Skin of body (tissue), 2 donors: ENCODE results near the gene ARHGEF5. TPM values are rescaled to one million over a fixed set of nuclear protein-coding genes. Genes with fewer than 3 reads are reported as not detected.
"Not testable (repeated sequence)": the region's sequence is repeated elsewhere in the genome, so short reads cannot be mapped to it uniquely, and the experiment has no call there.

ENCODE experiments used
- DNase-seq: peaks from one replicate; lab custom pipeline; 2025; lab: John Stamatoyannopoulos, UW
- total RNA-seq: library from RNA; depleted of rRNA; stranded (reverse); fragments of >200 nt; gene quantifications from one replicate; pipeline ENCODE4 v1.2.3, GENCODE V29; 2014

The ARHGEF5 gene
- total RNA-seq, 1 donor from 2014 or later = 14.3 TPM

DNA sequence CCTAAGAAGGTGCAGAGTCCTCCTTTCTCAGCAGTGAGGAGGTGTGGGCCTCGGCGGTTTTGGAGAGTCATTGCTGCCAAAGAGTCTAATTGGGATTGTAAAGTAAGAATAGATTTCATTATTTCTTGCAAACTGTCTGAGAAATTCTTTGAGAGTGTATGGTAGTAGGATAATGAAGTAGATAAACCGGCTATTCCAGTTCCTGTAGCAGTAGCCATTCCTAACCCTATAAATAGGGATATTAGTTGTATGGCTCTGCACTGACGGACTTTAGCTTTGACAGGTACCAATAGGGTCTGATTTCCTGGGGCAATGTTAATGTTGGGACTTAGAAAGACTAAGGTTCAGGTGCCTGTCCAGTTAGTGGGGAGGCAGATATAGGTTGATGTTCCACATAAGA, 63.7 kb downstream of the ARHGEF5 start:
- DNase-seq = not testable (repeated sequence)

DNA sequence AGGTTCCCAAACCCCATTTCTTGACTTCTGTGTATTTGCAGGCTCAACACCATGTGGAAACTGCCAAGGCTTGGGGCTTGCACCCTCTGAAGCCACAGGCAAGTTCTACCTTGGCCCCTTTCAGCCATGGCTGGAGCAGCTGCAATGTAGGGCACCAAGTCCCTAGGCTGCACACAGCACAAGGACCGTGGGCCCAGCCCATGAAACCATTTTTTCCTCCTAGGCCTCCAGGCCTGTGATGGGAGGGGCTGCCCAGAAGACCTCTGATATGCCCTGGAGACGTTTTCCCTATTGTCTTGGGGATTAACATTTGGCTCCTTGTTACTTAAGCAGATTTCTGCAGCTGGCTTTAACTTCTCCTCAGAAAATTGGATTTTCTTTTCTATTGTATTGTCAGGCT, 72.3 kb downstream of the ARHGEF5 start:
- not testable (repeated sequence) for DNase-seq

DNA sequence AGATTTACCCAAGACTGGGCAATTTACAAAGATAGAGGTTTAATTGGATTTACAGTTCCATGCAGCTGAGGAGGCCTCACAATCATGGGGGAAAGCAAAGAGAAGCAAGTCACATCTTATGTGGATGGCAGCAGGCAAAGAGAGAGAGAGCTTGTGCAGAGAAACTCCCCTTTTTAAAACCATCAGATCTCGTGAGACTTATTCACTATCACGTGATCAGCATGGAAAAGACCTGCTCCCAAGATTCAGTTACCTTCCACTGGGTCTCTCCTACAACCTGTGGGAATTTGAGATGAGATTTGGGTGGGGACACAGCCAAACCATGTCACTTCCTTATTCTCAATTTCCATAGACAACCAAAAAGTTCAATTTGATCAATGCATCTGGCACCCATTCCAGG, 73.2 kb downstream of the ARHGEF5 start:
- DNase-seq = no peak

Other genes with a start within 250 kb of the ARHGEF5 start
- gene OR2A2, start 245.8 kb upstream of the ARHGEF5 start, total RNA-seq = not detected
- gene OR2A14, start 232.2 kb upstream of the ARHGEF5 start, total RNA-seq = not detected
- gene CTAGE4, start 171.9 kb upstream of the ARHGEF5 start, total RNA-seq = 9.1 TPM
- gene ARHGEF35, start 159.6 kb upstream of the ARHGEF5 start, total RNA-seq = 10.3 TPM
- 0.10 TPM for gene OR2A42, start 115.8 kb upstream of the ARHGEF5 start, total RNA-seq
- 12.5 TPM for gene OR2A7, start 90.6 kb upstream of the ARHGEF5 start, total RNA-seq
- 5.3 TPM for gene CTAGE8, start 86.1 kb upstream of the ARHGEF5 start, total RNA-seq
- gene OR2A1, start 43.0 kb upstream of the ARHGEF5 start, total RNA-seq = 0.20 TPM
- not detected for gene NOBOX, start 48.3 kb downstream of the ARHGEF5 start, total RNA-seq